DMS114 treated with DMSO at 0.1 percent for 48 hours (cell line): ENCODE results near the gene PGM2L1.
"Not testable (repeated sequence)": the region's sequence is repeated elsewhere in the genome, so short reads cannot be mapped to it uniquely, and the experiment has no call there.

Source experiments
- DNase-seq: peaks from one replicate; lab custom pipeline; 2025; ENCODE audit not compliant: unreplicated experiment; lab: John Stamatoyannopoulos, UW

PGM2L1 gene

GRCh38 chr11:74341921-74342320 is 56.3 kb downstream of the PGM2L1 start:
- no peak for DNase-seq

- no peak for DNase-seq
Measured at GRCh38 chr11:74339619-74340018, 58.6 kb downstream of the PGM2L1 start.

DNA sequence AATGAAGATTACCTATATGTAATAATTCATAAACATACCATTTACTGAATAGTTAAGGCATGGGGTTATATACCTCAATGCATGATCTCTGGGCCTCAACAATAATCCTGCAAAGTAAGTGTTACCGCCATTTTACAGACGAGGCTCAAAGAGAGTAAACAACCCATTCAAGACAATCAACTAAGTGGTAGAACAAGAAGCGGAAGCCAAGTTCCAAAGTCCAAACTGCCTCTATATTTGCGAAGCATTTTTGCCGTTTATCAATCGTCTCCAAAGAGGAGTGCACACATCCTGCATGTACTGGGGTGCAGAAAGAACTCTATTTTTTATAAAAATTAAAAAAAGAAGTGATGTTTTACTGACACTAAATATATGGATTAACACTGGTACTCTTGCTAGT is 59.3 kb downstream of the PGM2L1 start:
- DNase-seq: no peak

GRCh38 chr11:74333193-74333592 is 65.0 kb downstream of the PGM2L1 start:
- DNase-seq: no peak

- DNase-seq: no peak
Measured at GRCh38 chr11:74332291-74332690, 65.9 kb downstream of the PGM2L1 start.

DNA sequence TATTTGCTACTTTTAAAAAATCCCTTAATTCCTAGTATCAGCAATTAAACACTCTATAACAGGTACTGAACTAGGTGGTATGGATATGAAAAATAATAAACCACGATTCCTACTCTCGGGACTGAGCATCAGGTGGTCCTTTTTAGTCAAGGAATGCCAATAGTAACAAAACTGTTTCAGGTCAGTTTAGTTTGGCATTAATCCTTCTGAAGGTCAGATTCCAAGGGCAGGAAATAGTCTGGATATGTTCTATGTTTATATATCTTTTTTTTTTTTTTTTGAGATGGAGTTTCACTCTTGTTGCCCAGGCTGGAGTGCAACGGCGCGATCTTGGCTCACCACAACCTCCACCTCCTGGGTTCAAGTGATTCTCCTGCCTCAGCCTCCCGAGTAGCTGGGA is 67.2 kb downstream of the PGM2L1 start:
- not testable (repeated sequence) for DNase-seq

GRCh38 chr11:74330075-74330858 is 68.0 kb downstream of the PGM2L1 start:
- no peak for DNase-seq

DNA sequence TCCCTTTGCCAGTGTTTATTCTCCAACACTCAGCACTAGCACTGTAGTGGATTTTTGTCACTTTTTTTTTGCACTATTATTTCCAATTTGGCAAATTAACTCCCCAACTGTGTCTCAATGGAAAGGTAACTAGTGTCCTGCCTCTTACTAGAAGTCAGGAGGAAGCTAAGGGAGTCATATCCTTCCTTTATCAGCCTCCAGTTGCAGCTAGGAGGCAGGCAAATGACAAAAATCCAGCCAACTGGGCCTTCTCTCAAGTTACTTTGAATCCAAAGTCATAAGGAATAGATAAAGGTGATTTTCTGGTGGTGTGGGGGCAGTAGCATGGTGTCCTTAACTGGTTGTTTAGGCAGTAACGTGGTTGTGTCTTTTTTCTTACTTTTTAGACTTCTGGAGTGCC is 71.2 kb downstream of the PGM2L1 start:
- DNase-seq: no peak

DNA sequence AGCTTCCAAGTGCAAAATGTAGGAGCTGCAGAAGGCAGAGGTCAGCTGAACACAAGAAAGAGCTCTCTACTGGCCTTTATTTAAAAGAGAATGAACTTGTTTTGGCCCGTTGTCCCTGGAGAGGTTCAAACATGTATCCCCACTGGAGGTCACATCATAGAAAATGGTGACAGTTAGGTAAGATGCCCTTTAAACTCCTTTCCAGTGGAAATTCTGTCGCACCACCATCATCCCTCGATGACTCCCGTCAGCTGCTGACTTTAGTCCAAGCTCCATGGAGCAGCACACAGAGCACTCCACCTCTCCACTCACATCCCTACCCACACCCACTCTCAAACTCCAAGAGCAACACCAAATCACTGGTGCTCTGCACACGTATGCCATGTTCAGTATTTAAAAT is 71.6 kb downstream of the PGM2L1 start:
- no peak for DNase-seq

DNA sequence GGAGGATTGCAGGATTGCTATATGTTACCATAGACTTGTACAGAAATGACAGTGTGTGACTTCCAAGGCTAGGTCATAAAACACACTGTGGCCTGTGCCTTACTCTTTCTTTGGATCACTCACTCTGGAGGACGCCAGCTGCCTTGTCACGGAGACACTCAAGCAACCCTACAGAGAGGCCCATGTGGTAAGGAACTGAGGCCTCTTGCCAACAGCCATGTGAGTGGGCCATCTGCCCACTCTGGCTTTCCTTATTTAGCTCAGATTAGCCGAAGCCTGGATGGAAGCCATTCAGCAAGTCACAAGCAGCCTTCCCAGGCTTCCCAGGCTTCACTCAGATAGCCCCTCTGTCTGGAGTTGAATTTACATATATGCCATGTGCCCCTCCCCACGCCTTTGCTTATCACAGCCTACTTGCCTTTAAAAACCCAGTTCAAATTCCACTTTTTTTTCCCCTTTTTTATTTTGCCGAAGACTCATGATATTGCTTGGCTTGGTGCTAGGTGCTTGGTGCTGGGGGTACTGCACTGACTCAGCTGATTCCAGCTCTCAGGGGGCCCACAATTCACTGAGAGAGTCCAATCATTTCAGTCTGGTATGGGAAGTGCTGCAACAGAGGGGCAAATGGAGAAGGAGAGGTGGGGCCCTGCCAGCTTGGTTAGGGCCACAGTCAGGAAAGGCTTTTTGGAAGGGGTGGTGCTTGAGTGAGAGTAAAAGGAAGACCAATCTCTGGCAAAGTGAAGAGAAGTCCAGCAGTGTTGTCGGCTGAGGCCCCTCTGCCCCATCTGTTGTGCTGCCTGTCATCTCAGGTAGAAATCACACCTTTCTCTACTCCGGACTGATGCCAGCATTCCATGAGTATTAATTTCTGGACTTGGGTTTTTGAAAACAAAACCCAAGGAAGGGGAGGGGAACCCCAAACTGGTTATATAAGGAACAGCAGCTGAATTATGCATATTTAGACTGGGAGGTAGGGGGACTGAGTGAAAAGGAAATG is 72.3 kb downstream of the PGM2L1 start:
- no peak for DNase-seq

DNA sequence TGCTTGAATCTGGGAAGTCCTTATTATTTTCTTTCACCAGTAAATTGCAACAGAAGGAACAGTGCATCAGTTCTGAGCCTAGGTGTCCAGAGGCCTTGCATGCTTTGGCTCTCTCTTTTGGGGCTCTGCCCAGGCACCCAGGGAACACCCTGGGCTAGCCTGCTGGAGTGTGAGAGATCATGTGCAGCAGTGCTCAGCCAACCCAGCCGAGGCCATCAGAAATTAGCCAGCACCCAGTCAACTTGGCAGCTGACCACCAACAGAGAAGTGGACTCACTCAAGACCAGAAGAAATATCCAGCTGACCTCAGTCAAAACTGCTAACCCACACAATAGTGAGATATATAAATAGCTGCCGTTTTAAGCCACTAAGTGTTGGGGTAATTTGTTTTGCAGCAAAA is 75.6 kb downstream of the PGM2L1 start:
- DNase-seq: no peak

DNA sequence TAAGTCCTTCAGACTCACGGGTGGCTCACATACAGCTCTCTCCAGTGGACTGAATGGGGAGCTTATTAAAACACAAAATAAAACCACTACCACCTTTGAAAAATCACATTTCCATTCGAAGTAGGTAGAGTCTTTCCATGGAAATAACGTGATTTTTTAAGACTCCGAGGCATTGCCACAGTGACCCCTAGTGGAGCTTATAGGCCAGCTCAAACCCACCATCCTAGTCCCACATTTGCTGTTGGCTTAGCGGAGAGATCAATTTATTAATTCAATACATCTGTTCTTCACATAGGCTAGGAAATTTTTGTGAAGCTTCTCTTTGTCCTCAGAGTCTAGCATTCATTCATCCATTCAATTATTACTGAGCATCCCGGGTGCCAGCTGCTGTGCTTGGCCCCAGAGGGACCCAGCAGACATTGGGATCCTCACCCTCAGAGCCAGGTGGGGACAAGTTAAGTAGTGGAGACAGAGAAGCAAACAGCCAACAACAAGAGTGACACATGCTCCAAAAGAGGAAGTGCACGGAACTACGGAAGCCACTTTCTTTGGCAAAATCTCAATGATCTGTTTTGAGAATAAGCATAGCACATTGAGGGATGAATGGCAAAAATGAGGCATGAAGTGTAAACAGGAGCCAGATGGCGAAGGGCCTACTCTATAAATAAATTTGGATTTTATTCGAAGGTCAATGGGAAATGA is 76.6 kb downstream of the PGM2L1 start:
- no peak for DNase-seq

DNA sequence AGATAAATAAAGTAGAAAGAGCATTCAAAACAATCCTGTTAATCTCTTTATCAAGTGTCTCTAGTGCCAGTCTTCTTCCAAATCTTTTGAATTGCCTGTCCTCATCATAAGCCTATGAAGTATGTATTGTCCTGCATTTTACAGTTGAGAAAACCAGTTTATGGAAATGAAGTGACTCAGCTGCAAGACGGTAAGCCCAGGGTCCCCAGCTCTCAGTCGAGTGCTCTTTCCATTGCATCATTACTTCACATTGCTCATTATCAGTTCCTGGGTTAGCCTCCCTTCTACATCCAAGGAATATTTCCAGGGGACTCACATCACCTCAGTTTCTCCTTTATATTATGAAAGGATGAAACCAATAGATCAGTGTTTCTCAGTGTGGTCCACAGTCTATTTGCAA is 77.7 kb downstream of the PGM2L1 start:
- DNase-seq: no peak

- DNase-seq: no peak
Measured at GRCh38 chr11:74319139-74319816, 79.0 kb downstream of the PGM2L1 start.

- DNase-seq: no peak
Measured at GRCh38 chr11:74318241-74318932, 79.8 kb downstream of the PGM2L1 start.

DNA sequence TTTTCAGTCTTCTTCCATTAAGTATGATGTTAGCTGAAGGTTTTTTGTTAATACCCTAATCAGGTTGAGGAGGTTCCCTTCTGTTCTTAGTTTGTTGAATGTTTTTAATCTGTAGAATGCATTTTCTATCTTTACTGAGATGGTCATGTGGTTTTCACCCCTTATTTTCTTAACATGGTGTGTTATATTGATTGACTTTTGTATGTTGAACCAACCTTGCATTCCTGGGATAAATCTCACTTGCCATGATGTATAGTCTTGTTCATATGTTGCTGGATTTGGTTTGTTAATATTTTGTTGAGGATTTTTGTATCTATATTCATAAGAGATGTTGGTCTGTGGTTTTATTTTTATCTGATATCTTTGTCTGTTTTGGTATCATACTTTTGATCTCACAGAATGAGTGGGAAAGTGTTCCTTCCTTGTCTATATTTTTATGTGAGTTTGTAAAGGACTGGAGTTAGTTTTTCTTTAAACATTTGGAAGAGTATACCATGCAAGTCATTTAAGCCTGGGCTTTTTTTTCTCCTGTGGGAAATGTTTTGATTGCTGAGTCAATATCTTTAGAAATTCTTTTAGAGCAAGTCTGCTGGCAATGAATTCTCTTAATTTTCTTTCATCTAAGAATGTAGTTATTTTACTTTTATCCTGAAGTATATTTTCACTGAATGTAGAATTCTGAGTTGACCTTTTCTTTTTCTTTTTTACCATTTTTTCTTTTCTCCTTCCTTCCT is 81.3 kb downstream of the PGM2L1 start:
- no peak for DNase-seq

GRCh38 chr11:74312326-74312725 is 85.9 kb downstream of the PGM2L1 start:
- DNase-seq: no peak

GRCh38 chr11:74311352-74311926 is 86.8 kb downstream of the PGM2L1 start, which contains the start of gene P4HA3:
P4HA3 (minus strand) TSS chr11:74311640; CDS start chr11:74311611, 29 bp downstream.
- no peak for DNase-seq

- no peak for DNase-seq
Measured at GRCh38 chr11:74310857-74311256, 87.4 kb downstream of the PGM2L1 start.
